ENCODE results near the gene CHTOP. TPM values are rescaled to one million over a fixed set of nuclear protein-coding genes. Genes with fewer than 3 reads are reported as not detected.

Gene CHTOP
- total and polyA plus RNA-seq, 2 of the 13 experiments (the other 11 are each of a cell fraction or from before 2014, with no cell fraction given) = 38.0 to 51.9 TPM

DNA sequence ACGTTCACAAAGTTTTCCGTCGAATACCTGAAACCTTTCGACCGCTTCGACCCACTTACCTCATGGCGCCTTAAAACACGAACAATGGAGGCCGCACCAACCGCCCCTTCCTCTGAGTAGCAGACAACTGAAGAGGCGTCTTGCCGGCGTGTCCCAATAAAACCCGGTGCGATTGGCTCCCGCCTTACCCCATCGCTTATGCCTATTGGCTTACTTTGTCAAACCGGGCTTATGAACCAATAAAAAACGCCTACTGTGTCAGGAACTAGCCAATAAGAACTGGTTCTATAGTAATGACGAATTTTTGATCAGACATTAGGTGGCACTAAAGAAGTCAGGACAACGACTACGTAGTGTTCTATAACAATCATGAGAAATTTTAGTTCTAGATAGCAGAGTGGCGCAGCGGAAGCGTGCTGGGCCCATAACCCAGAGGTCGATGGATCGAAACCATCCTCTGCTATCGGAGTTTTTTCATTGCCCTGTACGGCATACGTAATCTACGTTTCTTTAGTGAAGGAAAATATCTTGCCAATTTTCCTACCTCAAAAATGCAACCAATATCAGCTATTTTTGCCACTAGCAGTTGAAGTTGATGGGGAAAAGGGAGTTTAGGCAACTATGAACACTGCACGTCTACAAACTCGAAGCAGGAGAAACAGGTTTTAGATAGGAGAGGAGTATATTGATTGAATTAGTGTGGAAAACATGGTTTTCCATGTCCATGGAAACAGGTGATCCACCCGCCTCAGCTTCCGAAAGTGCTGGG, 37.2 kb downstream of the CHTOP start, which contains the start of gene ILF2 (continued):
- TF ChIP-seq ARID4A (CRISPR knock-in tag; IDR thresholded peaks at IDR 0.05; ENCODE audit: borderline replicate concordance) = peak; percentile 80; the same call in 1 of the 2 replicates
- no peak for TF ChIP-seq HES4 (CRISPR knock-in tag; IDR thresholded peaks at IDR 0.05; ENCODE audit: borderline replicate concordance)
- no peak for TF ChIP-seq SP5 (CRISPR knock-in tag; IDR thresholded peaks at IDR 0.05; ENCODE audit: borderline replicate concordance, low read depth)
- TF ChIP-seq, protein P1, sequence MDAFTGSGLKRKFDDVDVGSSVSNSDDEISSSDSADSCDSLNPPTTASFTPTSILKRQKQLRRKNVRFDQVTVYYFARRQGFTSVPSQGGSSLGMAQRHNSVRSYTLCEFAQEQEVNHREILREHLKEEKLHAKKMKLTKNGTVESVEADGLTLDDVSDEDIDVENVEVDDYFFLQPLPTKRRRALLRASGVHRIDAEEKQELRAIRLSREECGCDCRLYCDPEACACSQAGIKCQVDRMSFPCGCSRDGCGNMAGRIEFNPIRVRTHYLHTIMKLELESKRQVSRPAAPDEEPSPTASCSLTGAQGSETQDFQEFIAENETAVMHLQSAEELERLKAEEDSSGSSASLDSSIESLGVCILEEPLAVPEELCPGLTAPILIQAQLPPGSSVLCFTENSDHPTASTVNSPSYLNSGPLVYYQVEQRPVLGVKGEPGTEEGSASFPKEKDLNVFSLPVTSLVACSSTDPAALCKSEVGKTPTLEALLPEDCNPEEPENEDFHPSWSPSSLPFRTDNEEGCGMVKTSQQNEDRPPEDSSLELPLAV (CRISPR knock-in tag; conservative IDR thresholded peaks at IDR 0.05; ENCODE audit: low read depth) = no peak
- TF ChIP-seq BRF2 (CRISPR knock-in tag; IDR thresholded peaks at IDR 0.05) = no peak; the same call in 1 of the 2 replicates
- TF ChIP-seq ZNF430 (CRISPR knock-in tag; IDR thresholded peaks at IDR 0.05) = peak; percentile 11; the same call in 1 of the 2 replicates
- TF ChIP-seq ZNF790 (CRISPR knock-in tag; IDR thresholded peaks at IDR 0.05; ENCODE audit: borderline replicate concordance) = no peak
- TF ChIP-seq GFI1 (CRISPR knock-in tag; IDR thresholded peaks at IDR 0.05; ENCODE audit: borderline replicate concordance) = 0 out of 2 replicates have a peak, but pooled peaks have one; percentile 20
- peak; percentile 77 for TF ChIP-seq HOXA3 (CRISPR knock-in tag; IDR thresholded peaks at IDR 0.05)
- TF ChIP-seq PAX8 (CRISPR knock-in tag; IDR thresholded peaks at IDR 0.05; ENCODE audit: borderline replicate concordance) = no peak
- no peak for TF ChIP-seq JARID2 (CRISPR knock-in tag; IDR thresholded peaks at IDR 0.05; ENCODE audit: insufficient replicate concordance)
- TF ChIP-seq E2F2 (CRISPR knock-in tag; IDR thresholded peaks at IDR 0.05; ENCODE audit: borderline replicate concordance) = no peak
- TF ChIP-seq FOXC1 (CRISPR knock-in tag; IDR thresholded peaks at IDR 0.05; ENCODE audit: borderline replicate concordance) = no peak
- TF ChIP-seq, protein P2, sequence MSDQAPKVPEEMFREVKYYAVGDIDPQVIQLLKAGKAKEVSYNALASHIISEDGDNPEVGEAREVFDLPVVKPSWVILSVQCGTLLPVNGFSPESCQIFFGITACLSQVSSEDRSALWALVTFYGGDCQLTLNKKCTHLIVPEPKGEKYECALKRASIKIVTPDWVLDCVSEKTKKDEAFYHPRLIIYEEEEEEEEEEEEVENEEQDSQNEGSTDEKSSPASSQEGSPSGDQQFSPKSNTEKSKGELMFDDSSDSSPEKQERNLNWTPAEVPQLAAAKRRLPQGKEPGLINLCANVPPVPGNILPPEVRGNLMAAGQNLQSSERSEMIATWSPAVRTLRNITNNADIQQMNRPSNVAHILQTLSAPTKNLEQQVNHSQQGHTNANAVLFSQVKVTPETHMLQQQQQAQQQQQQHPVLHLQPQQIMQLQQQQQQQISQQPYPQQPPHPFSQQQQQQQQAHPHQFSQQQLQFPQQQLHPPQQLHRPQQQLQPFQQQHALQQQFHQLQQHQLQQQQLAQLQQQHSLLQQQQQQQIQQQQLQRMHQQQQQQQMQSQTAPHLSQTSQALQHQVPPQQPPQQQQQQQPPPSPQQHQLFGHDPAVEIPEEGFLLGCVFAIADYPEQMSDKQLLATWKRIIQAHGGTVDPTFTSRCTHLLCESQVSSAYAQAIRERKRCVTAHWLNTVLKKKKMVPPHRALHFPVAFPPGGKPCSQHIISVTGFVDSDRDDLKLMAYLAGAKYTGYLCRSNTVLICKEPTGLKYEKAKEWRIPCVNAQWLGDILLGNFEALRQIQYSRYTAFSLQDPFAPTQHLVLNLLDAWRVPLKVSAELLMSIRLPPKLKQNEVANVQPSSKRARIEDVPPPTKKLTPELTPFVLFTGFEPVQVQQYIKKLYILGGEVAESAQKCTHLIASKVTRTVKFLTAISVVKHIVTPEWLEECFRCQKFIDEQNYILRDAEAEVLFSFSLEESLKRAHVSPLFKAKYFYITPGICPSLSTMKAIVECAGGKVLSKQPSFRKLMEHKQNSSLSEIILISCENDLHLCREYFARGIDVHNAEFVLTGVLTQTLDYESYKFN (CRISPR knock-in tag; conservative IDR thresholded peaks at IDR 0.05) = peak; percentile 31; the same call in 1 of the 2 replicates
- no peak for TF ChIP-seq SIX1 (CRISPR knock-in tag; IDR thresholded peaks at IDR 0.05; ENCODE audit: borderline replicate concordance)
- no peak for TF ChIP-seq MTF1 (CRISPR knock-in tag; IDR thresholded peaks at IDR 0.05)

All from HepG2 (cell line).